ENCODE data around the gene LMF2. TPM values are rescaled to one million over a fixed set of nuclear protein-coding genes. Genes with fewer than 3 reads are reported as not detected.
A peak's percentile ranks its signal among the peaks of the same experiment; 100 is the strongest.

The LMF2 gene
- total RNA-seq, 1 experiment from 2014 or later, result 54.2 TPM

- no peaks in the 10 kb centered on the region for H3K27me3 ChIP-seq (ENCODE audit: control insufficient read depth, insufficient read depth, low read length)
- peak overlapping the region; percentile 78 for H3K27ac ChIP-seq (ENCODE audit: low read length)
- intact Hi-C loops (cut with micrococcal nuclease; ENCODE audit: unreplicated experiment), result no loop called here
- DNase-seq (ENCODE audit: low read depth, low spot score) (no peak), ATAC-seq (no peak)
- no peak for TF ChIP-seq REST (IDR thresholded peaks at IDR 0.05; ENCODE audit: insufficient read depth in 1 of 2, low read depth in 2 of 2, low read length in 1 of 2)
- TF ChIP-seq TCF7L2 (IDR thresholded peaks at IDR 0.05; ENCODE audit: low read depth, low read length), result no peak
- TF ChIP-seq POLR2AphosphoS5 (IDR thresholded peaks at IDR 0.05; ENCODE audit: low read depth, low read length), result no peak
- TF ChIP-seq SIN3A (IDR thresholded peaks at IDR 0.05; ENCODE audit: borderline replicate concordance, insufficient read depth, low read depth, low read length), result no peak
- no peak for TF ChIP-seq CTCF (IDR thresholded peaks at IDR 0.05)
- BruUV-seq (replicated peaks), result no TSS peak
- in situ Hi-C loops (cut with HindIII; ENCODE audit: low pct_unique_long_range_greater_than_20kb, low sequenced_read_pairs), result no loop called here
- ChIA-PET CTCF (interaction anchor here (0.6 kb wide), 1 partner anchor 93 kb away, joined by 4 read pairs; no protein-coding TSS in a partner anchor), POLR2A (no interaction called here)
- H3K36me3 ChIP-seq (ENCODE audit: control insufficient read depth, insufficient read depth, low read length), result no peaks in the 10 kb centered on the region; the same call in 1 of the 2 replicates
- peak overlapping the region in 1 of 2 experiments; percentile 79; a peak in 1 of 4 replicates for H3K4me3 ChIP-seq (ENCODE audit: low read depth in 2 of 2, low read length in 2 of 2)
- H3K9me3 ChIP-seq (ENCODE audit: control insufficient read depth, insufficient read depth, low read depth, low read length), result no peaks in the 10 kb centered on the region
- H3K4me1 ChIP-seq (ENCODE audit: control insufficient read depth, insufficient read depth, low read length), result peaks cover 4% of the 10 kb centered on the region
Measured at GRCh38 chr22:50527921-50528681, 20.6 kb upstream of the LMF2 start.

- intact Hi-C loops (cut with micrococcal nuclease; ENCODE audit: unreplicated experiment) (no loop called here), in situ Hi-C loops (cut with HindIII; ENCODE audit: low pct_unique_long_range_greater_than_20kb, low sequenced_read_pairs) (no loop called here)
- POLR2A ChIA-PET, result interaction anchor here (0.6 kb wide), 3 partner anchors 19 to 32 kb away, joined by 6 to 11 read pairs (median 10); partner anchors contain the start of gene NCAPH2
- BruUV-seq (replicated peaks), result TSS peak; percentile 76
- Histone ChIP-seq H3K4me1 (ENCODE audit: control insufficient read depth, insufficient read depth, low read length) (peaks cover 4% of the 10 kb centered on the region), H3K36me3 (ENCODE audit: control insufficient read depth, insufficient read depth, low read length) (no peaks in the 10 kb centered on the region; the same call in 1 of the 2 replicates), H3K27ac (ENCODE audit: low read length) (peak overlapping the region; percentile 79), H3K9me3 (ENCODE audit: control insufficient read depth, insufficient read depth, low read depth, low read length) (no peaks in the 10 kb centered on the region), H3K4me3 (ENCODE audit: low read depth in 2 of 2, low read length in 2 of 2) (peak overlapping the region; percentile 65 to 69), H3K27me3 (ENCODE audit: control insufficient read depth, insufficient read depth, low read length) (no peaks in the 10 kb centered on the region)
- ATAC-seq (peak; percentile 58), DNase-seq (ENCODE audit: low read depth, low spot score) (no peak)
- CTCF ChIA-PET, result no interaction called here
- TF ChIP-seq TCF7L2 (IDR thresholded peaks at IDR 0.05; ENCODE audit: low read depth, low read length), result no peak
- TF ChIP-seq SIN3A (IDR thresholded peaks at IDR 0.05; ENCODE audit: borderline replicate concordance, insufficient read depth, low read depth, low read length), result peak; percentile 37; the same call in 1 of the 2 replicates
- TF ChIP-seq POLR2AphosphoS5 (IDR thresholded peaks at IDR 0.05; ENCODE audit: low read depth, low read length), result peak; percentile 61; the same call in 1 of the 2 replicates
Measured at GRCh38 chr22:50526834-50527801, 19.6 kb upstream of the LMF2 start.
